K562 (cell line): ENCODE results near the gene FBXO21. TPM values are rescaled to one million over a fixed set of nuclear protein-coding genes. Genes with fewer than 3 reads are reported as not detected.

Source experiments
- ARID2 ChIP-seq: fragments of 450-650 bp; IDR thresholded peaks from 2 replicates; pipeline ENCODE4 v1.6.1; 2017; ENCODE audit warnings: antibody characterized with exemption, mild to moderate bottlenecking
- BCOR ChIP-seq: fragments of 450-650 bp; IDR thresholded peaks from 2 replicates; pipeline ENCODE4 v1.6.1; 2016
- DPF2 ChIP-seq: fragments of 450-650 bp; IDR thresholded peaks from 2 replicates; pipeline ENCODE4 v1.6.1; 2016
- FOXJ2 ChIP-seq: fragments of 200-800 bp; sonication (Bioruptor generic); IDR thresholded peaks from 2 replicates; pipeline ENCODE4 v1.6.1; 2016; ENCODE audit warnings: missing genetic modification characterization, missing compliant biosample characterization
- KDM1A ChIP-seq, 2 experiments: fragments of 450-650 bp; IDR thresholded peaks; 2 replicates each; pipeline ENCODE4 v1.6.1; 2016; ENCODE audit warnings: mild to moderate bottlenecking in 2 of 2
- KDM2B ChIP-seq: fragments of 250-450 bp; sonication (Bioruptor Pico); IDR thresholded peaks from 2 replicates; pipeline ENCODE4 v1.8.0; 2021; ENCODE audit warnings: mild to moderate bottlenecking, moderate library complexity
- NFXL1 ChIP-seq: fragments of 450-650 bp; formaldehyde crosslinking; IDR thresholded peaks from 2 replicates; pipeline ENCODE4 v1.4.0; 2021; ENCODE audit warnings: mild to moderate bottlenecking
- NFYB ChIP-seq: IDR thresholded peaks from 2 replicates; pipeline ENCODE4 v1.6.1; 2011; ENCODE audit warnings: mild to moderate bottlenecking, moderate library complexity; ENCODE audit not compliant: insufficient read length; ENCODE audit errors: extremely low read depth
- POLR2AphosphoS5 ChIP-seq: IDR thresholded peaks from 2 replicates; pipeline ENCODE4 v1.6.1; 2011; ENCODE audit warnings: mild to moderate bottlenecking, low read depth, low read length, moderate library complexity; ENCODE audit not compliant: control insufficient read depth, insufficient read depth
- POLR3G ChIP-seq: IDR thresholded peaks from 2 replicates; pipeline ENCODE4 v1.6.1; 2011; ENCODE audit not compliant: insufficient read length, insufficient replicate concordance; ENCODE audit errors: extremely low read depth
- SAFB ChIP-seq: fragments of 200-400 bp; formaldehyde crosslinking; IDR thresholded peaks from 2 replicates; pipeline ENCODE4 v1.6.1; 2017; ENCODE audit warnings: low read depth, low read length, borderline replicate concordance
- SPI1 ChIP-seq: IDR thresholded peaks from 2 replicates; pipeline ENCODE4 v1.6.1; 2011; ENCODE audit warnings: low read depth, low read length, control low read depth, borderline replicate concordance
- ZBTB7A ChIP-seq: IDR thresholded peaks from 2 replicates; pipeline ENCODE4 v1.6.1; 2011; ENCODE audit warnings: low read depth, mild to moderate bottlenecking, low read length, moderate library complexity, borderline replicate concordance; ENCODE audit not compliant: control insufficient read depth
- ZNF274 ChIP-seq: IDR thresholded peaks from 2 replicates; pipeline ENCODE4 v1.6.1; 2011; ENCODE audit warnings: low read depth, mild to moderate bottlenecking, low read length, moderate library complexity, borderline replicate concordance
- ZNF445 ChIP-seq: fragments of 250-450 bp; sonication (Bioruptor Pico); IDR thresholded peaks from 2 replicates; pipeline ENCODE4 v1.4.0; 2020; ENCODE audit warnings: low read depth, mild to moderate bottlenecking, moderate library complexity
- ZNF76 ChIP-seq: fragments of 250-450 bp; sonication (Bioruptor Pico); IDR thresholded peaks from 2 replicates; pipeline ENCODE4 v1.4.0; 2020; ENCODE audit warnings: mild to moderate bottlenecking, moderate library complexity, borderline replicate concordance
- ZNF766 ChIP-seq: fragments of 200-800 bp; sonication (Bioruptor generic); conservative IDR thresholded peaks from 2 replicates; pipeline ENCODE4 v1.6.1; 2016; ENCODE audit warnings: missing genetic modification characterization, missing compliant biosample characterization
- polyA plus RNA-seq, 8 experiments: library from polyadenylated mRNA; depleted of rRNA in 4 of 8; stranded (reverse) in 5 of 8; unstranded in 3 of 8; fragments of >200 nt; fragmentation: Nextera tagmentation in 2 of 8; fragmentation: Illumina TruSeq in 1 of 8; extraction: Ambion mirVana in 2 of 8; extraction: Trizol in 1 of 8; gene quantifications; 2 replicates each; pipeline versions ENCODE4 v1.2.1 to v1.2.3, GENCODE V29; 2011 to 2014; ENCODE audit warnings: inconsistent platforms in 1 of 8, missing spikeins in 1 of 8
- total RNA-seq, 7 experiments: library from RNA; depleted of rRNA in 6 of 7; stranded (reverse); fragments of >200 nt in 6 of 7; fragmentation: Illumina TruSeq in 2 of 7; extraction: Trizol in 2 of 7; gene quantifications; 2 replicates each; pipeline versions ENCODE4 v1.2.1 to v1.2.3, GENCODE V29; 2011 to 2021; ENCODE audit warnings: low replicate concordance in 1 of 7
- TF ChIP-seq, protein P1 (sequence below): fragments of 450-650 bp; IDR thresholded peaks from one replicate; pipeline ENCODE4 v1.6.1; 2018; ENCODE audit warnings: mild to moderate bottlenecking, moderate library complexity; ENCODE audit not compliant: partially characterized antibody
- TF ChIP-seq, protein P2 (sequence below): fragments of 250-450 bp; sonication (Bioruptor Pico); IDR thresholded peaks from 2 replicates; pipeline ENCODE4 v1.5.0; 2021
- TF ChIP-seq, protein P3 (sequence below): fragments of 250-450 bp; sonication (Bioruptor Pico); IDR thresholded peaks from 2 replicates; pipeline ENCODE4 v1.4.0; 2020; ENCODE audit warnings: mild to moderate bottlenecking, moderate library complexity, borderline replicate concordance
- TF ChIP-seq, protein P4 (sequence below), 2 experiments: IDR thresholded peaks in 1 of 2; conservative IDR thresholded peaks in 1 of 2; 2 replicates each; pipeline ENCODE4 v1.6.1; 2016; ENCODE audit warnings: low read depth in 2 of 2, mild to moderate bottlenecking in 1 of 2, missing compliant biosample characterization in 1 of 2, missing genetic modification characterization in 1 of 2, moderate library complexity in 1 of 2

FBXO21 gene
- total and polyA plus RNA-seq, 9 of the 15 experiments (the other 6 are each of a cell fraction or from before 2014, with no cell fraction given) = 3.0 to 50.9 (median 9.1) TPM

DNA sequence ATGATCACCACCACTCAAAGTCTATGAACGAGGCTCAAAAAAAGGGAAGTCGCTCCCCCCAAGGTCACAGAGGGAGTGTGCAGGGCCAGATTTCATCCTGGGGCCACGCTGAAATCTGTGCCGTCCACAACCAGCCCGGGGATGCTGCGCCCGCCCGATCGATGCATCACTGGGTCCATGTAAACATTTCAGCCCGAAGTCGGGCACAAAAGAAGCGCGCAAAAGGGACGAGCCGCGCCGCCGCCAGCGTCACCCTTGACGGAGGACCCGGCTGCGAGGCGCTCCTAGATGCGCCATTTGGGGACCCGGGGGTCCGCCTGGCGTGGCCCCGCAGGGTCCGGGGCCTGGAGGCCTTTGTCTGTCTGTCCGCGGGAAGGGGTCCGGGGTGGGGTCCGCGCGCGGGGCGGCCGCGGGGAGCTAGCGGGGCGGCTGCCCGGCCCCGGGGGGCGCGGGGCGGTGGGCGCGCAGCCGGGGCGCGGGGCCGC lies 503 bp downstream of the FBXO21 start (continued):
- TF ChIP-seq ZNF445 (CRISPR knock-in tag) (no peak), ARID2 (no peak), NFYB (no peak), DPF2 (no peak), KDM2B (CRISPR knock-in tag) (0 out of 2 replicates have a peak, but pooled peaks have one; percentile 14), SAFB (no peak), ZNF766 (CRISPR knock-in tag) (no peak), POLR3G (no peak), BCOR (no peak; the same call in 1 of the 2 replicates), FOXJ2 (tag) (no peak), ZNF274 (no peak), POLR2AphosphoS5 (no peak), ZBTB7A (0 out of 2 replicates have a peak, but pooled peaks have one; percentile 40), NFXL1 (CRISPR knock-in tag) (no peak), SPI1 (peak; percentile 96), KDM1A (IDR thresholded peaks at IDR 0.05) (peak; percentile 99), ZNF76 (CRISPR knock-in tag) (no peak)
- TF ChIP-seq, protein P1, sequence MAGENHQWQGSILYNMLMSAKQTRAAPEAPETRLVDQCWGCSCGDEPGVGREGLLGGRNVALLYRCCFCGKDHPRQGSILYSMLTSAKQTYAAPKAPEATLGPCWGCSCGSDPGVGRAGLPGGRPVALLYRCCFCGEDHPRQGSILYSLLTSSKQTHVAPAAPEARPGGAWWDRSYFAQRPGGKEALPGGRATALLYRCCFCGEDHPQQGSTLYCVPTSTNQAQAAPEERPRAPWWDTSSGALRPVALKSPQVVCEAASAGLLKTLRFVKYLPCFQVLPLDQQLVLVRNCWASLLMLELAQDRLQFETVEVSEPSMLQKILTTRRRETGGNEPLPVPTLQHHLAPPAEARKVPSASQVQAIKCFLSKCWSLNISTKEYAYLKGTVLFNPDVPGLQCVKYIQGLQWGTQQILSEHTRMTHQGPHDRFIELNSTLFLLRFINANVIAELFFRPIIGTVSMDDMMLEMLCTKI = no peak
- TF ChIP-seq, protein P2, sequence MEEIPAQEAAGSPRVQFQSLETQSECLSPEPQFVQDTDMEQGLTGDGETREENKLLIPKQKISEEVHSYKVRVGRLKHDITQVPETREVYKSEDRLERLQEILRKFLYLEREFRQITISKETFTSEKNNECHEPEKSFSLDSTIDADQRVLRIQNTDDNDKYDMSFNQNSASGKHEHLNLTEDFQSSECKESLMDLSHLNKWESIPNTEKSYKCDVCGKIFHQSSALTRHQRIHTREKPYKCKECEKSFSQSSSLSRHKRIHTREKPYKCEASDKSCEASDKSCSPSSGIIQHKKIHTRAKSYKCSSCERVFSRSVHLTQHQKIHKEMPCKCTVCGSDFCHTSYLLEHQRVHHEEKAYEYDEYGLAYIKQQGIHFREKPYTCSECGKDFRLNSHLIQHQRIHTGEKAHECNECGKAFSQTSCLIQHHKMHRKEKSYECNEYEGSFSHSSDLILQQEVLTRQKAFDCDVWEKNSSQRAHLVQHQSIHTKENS = no peak
- TF ChIP-seq, protein P3, sequence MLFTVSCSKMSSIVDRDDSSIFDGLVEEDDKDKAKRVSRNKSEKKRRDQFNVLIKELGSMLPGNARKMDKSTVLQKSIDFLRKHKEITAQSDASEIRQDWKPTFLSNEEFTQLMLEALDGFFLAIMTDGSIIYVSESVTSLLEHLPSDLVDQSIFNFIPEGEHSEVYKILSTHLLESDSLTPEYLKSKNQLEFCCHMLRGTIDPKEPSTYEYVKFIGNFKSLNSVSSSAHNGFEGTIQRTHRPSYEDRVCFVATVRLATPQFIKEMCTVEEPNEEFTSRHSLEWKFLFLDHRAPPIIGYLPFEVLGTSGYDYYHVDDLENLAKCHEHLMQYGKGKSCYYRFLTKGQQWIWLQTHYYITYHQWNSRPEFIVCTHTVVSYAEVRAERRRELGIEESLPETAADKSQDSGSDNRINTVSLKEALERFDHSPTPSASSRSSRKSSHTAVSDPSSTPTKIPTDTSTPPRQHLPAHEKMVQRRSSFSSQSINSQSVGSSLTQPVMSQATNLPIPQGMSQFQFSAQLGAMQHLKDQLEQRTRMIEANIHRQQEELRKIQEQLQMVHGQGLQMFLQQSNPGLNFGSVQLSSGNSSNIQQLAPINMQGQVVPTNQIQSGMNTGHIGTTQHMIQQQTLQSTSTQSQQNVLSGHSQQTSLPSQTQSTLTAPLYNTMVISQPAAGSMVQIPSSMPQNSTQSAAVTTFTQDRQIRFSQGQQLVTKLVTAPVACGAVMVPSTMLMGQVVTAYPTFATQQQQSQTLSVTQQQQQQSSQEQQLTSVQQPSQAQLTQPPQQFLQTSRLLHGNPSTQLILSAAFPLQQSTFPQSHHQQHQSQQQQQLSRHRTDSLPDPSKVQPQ (CRISPR knock-in tag) = no peak
- TF ChIP-seq, protein P4, sequence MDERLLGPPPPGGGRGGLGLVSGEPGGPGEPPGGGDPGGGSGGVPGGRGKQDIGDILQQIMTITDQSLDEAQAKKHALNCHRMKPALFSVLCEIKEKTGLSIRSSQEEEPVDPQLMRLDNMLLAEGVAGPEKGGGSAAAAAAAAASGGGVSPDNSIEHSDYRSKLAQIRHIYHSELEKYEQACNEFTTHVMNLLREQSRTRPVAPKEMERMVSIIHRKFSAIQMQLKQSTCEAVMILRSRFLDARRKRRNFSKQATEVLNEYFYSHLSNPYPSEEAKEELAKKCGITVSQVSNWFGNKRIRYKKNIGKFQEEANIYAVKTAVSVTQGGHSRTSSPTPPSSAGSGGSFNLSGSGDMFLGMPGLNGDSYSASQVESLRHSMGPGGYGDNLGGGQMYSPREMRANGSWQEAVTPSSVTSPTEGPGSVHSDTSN (CRISPR knock-in tag; IDR thresholded peaks at IDR 0.05; ENCODE audit: low read depth) = no peak
- TF ChIP-seq, protein P4 (tag; conservative IDR thresholded peaks at IDR 0.05; ENCODE audit: low read depth) = no peak
